ENCODE results near the gene METTL3. TPM values are rescaled to one million over a fixed set of nuclear protein-coding genes. Genes with fewer than 3 reads are reported as not detected.

Gene METTL3
- total and polyA plus RNA-seq, 2 of the 8 experiments (the other 6 are each of a cell fraction or from before 2014, with no cell fraction given) = 103 to 144 TPM

DNA sequence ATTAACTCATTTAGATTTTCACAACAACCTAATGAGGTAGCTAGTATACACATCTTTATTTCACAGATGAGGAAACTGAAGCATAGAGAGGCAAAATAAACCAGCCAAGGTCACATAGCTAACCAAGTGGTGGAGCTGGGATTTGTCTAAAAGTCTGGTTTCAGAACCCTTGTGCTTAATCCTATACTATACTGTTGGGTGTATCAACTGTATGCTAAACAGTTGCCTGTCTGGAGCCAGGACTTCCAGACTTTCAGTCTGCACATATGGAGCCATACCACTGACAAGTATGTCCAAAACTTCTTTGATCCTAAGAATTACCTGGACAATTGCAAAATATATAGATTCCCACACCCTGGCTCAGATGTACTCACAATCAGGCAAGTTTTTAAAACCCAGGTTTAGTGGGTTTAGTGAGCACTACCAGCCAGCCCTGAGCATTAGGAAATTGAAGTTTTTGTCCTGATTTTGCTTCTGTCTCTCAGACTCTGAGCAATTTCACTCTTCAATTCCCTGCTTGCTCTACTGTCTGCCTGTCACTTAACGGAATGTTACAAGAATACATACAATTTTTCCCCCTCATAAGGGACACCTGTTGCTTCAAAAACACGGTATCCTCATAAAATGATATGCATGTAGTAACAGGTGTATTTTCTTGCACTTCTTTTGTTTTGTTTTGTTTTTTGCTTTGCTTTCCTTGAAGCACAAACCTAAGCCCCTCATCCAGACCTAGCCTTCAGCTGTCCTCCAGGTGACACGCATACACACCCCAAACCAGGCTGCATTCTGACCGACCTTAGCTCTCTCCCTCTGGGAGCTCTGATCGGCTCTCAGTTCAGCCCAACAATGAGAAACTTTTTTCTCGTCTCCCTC is 24.6 kb upstream of the METTL3 start (continued):
- TF ChIP-seq, protein P1, sequence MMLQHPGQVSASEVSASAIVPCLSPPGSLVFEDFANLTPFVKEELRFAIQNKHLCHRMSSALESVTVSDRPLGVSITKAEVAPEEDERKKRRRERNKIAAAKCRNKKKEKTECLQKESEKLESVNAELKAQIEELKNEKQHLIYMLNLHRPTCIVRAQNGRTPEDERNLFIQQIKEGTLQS (IDR thresholded peaks at IDR 0.05; ENCODE audit: insufficient read depth, low read depth, low read length) = no peak
- TF ChIP-seq NANOG (IDR thresholded peaks at IDR 0.05; ENCODE audit: insufficient read depth, low read depth, low read length, poor library complexity, severe bottlenecking) (no peak), SAP30 (IDR thresholded peaks at IDR 0.05; ENCODE audit: insufficient read depth, insufficient replicate concordance, low read length) (peak; percentile 80), RAD21 (IDR thresholded peaks at IDR 0.05 in 1 of 2, conservative IDR thresholded peaks at IDR 0.05 in 1 of 2; ENCODE audit: low read depth in 2 of 2, low read length in 2 of 2) (no peak), TEAD4 (IDR thresholded peaks at IDR 0.05; ENCODE audit: low read depth, low read length) (no peak), FOSL1 (IDR thresholded peaks at IDR 0.05; ENCODE audit: insufficient read depth, low read depth, low read length) (no peak), GABPA (IDR thresholded peaks at IDR 0.05; ENCODE audit: borderline replicate concordance, insufficient read depth, low read length) (no peak), EGR1 (IDR thresholded peaks at IDR 0.05; ENCODE audit: borderline replicate concordance, low read depth, low read length) (no peak), RBBP5 (IDR thresholded peaks at IDR 0.05; ENCODE audit: borderline replicate concordance, low read depth, low read length) (no peak), EP300 (IDR thresholded peaks at IDR 0.05; ENCODE audit: borderline replicate concordance in 1 of 2, low read depth in 2 of 2, low read length in 2 of 2) (no peak), KDM4A (IDR thresholded peaks at IDR 0.05; ENCODE audit: low read depth, low read length, severe bottlenecking) (no peak), ZNF274 (IDR thresholded peaks at IDR 0.05; ENCODE audit: borderline replicate concordance, extremely low read depth, low read length) (no peak), TAF7 (optimal IDR thresholded peaks at IDR 0.05; ENCODE audit: borderline replicate concordance, low read depth, low read length) (peak; percentile 77), SRF (IDR thresholded peaks at IDR 0.05; ENCODE audit: low read depth, low read length) (no peak), SP2 (IDR thresholded peaks at IDR 0.05; ENCODE audit: low read length) (no peak), HDAC2 (IDR thresholded peaks at IDR 0.05; ENCODE audit: borderline replicate concordance in 1 of 2, low read depth in 2 of 2, low read length in 2 of 2) (no peak)
- TF ChIP-seq, protein P2, sequence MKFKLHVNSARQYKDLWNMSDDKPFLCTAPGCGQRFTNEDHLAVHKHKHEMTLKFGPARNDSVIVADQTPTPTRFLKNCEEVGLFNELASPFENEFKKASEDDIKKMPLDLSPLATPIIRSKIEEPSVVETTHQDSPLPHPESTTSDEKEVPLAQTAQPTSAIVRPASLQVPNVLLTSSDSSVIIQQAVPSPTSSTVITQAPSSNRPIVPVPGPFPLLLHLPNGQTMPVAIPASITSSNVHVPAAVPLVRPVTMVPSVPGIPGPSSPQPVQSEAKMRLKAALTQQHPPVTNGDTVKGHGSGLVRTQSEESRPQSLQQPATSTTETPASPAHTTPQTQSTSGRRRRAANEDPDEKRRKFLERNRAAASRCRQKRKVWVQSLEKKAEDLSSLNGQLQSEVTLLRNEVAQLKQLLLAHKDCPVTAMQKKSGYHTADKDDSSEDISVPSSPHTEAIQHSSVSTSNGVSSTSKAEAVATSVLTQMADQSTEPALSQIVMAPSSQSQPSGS (IDR thresholded peaks at IDR 0.05; ENCODE audit: low read length) = no peak
- TF ChIP-seq, protein P3, sequence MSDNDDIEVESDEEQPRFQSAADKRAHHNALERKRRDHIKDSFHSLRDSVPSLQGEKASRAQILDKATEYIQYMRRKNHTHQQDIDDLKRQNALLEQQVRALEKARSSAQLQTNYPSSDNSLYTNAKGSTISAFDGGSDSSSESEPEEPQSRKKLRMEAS (IDR thresholded peaks at IDR 0.05) = no peak
